Pancreas (tissue), 10 donors: ENCODE results near the gene BTG4. TPM values are rescaled to one million over a fixed set of nuclear protein-coding genes. Genes with fewer than 3 reads are reported as not detected.

Experiments
- ATAC-seq, 4 donors: fragments of 200-7000 bp; cut with Tn5 transposase; one replicate each; pipeline versions ENCODE4 v1.8.0 to v1.9.1; 2020; ENCODE audit warnings: mild to moderate bottlenecking in 4 of 4, moderate library complexity in 4 of 4
- DNase-seq, 6 donors: peaks; one replicate each; pipeline ENCODE4 v3.0.0-alpha.2; 2020
- FAIRE-seq: peaks from 2 replicates; lab custom pipeline; 2012; peaks lifted over from hg19 to GRCh38; lab: Jason Lieb, UNC
- H3K27ac ChIP-seq, 4 donors: fragments of 200-600 bp; sonication (generic); 1 replicate in 3 of 4; 2 replicates in 1 of 4; pipeline versions ENCODE4 v1.5.0 to v1.8.0; 2020
- H3K27me3 ChIP-seq, 4 donors: fragments of 200-600 bp; one replicate each; pipeline ENCODE4 v1.8.0; 2021
- H3K36me3 ChIP-seq, 3 donors: fragments of 200-600 bp; sonication (generic) in 1 of 3; one replicate each; pipeline versions ENCODE4 v1.5.0 to v1.8.0; 2020 to 2021
- H3K4me1 ChIP-seq, 3 donors: fragments of 200-600 bp; one replicate each; pipeline ENCODE4 v1.8.0; 2021
- H3K4me3 ChIP-seq, 4 donors: fragments of 200-600 bp; sonication (generic) in 2 of 4; one replicate each; pipeline versions ENCODE4 v1.5.0 to v1.8.0; 2020 to 2021
- H3K9me3 ChIP-seq, 4 donors: fragments of 200-600 bp; one replicate each; pipeline ENCODE4 v1.8.0; 2021
- CTCF ChIP-seq, 4 donors: fragments of 200-600 bp; sonication (generic) in 3 of 4; IDR thresholded peaks; one replicate each; pipeline versions ENCODE4 v1.5.0 to v1.8.0; 2021; ENCODE audit warnings: antibody characterized with exemption in 4 of 4
- WGBS, 2 donors: extraction: QIAGEN DNeasy Blood & Tissue Kit; methylation state at CpG; one replicate each; pipeline ENCODE4 v1.1.7; 2013; 5-methylcytosine and 5-hydroxymethylcytosine counted together
- intact Hi-C, 3 donors: fragments of 100-400 bp; cut with DNase I; formaldehyde crosslinking; loops; one replicate each; pipeline versions ENCODE4 v1.11.1 to v1.14.2; 2022
- polyA plus RNA-seq, 2 donors: library from polyadenylated mRNA; stranded (reverse); fragments of 200-250 nt; gene quantifications; one replicate each; pipeline ENCODE4 v1.2.3, GENCODE V29; 2013
- total RNA-seq, 6 donors: library from RNA; stranded (reverse); fragmentation: NEBNext Ultra II Directional in 4 of 6; extraction: Animal tissue kit (Norgen Biotek cat#: 25700) in 4 of 6; gene quantifications; one replicate each; pipeline versions ENCODE4 v1.2.1 to v1.2.4, GENCODE V29; 2021 to 2023
- donor health status: healthy with polysubstance abuse.
- donor health status: DM: no; HTN: no; CAD: no; lungs with moderate emphysema.
- donor health status: DM: no; HTN: no; CAD: no.
- donor health status: control.
- donor health status: control.
- donor health status: Bipolar disorder and iron deficiency.
- donor health status: DM: yes; HTN: yes; CAD: no.
- donor health status: DM: no; HTN: no; CAD: no.
- donor health status: DM: no; HTN: no; CAD: no.
- donor health status: DM: yes; HTN: yes; CAD: no.

BTG4 gene
- total and polyA plus RNA-seq, 8 donors = not detected

- 11 to 12% methylated on average over 37 to 41 of the region's 41 CpGs for WGBS, 2 donors
- peak overlapping the region; percentile 18 to 51 (median 36) for H3K4me3 ChIP-seq
- intact Hi-C loops = no loop called here
- no peaks in the 10 kb centered on the region for H3K9me3 ChIP-seq
- H3K36me3 ChIP-seq = no peaks in the 10 kb centered on the region
- peak overlapping the region in 2 of 4 donors; percentile 41 to 45 for H3K27ac ChIP-seq
- peak; percentile 55 to 75 (median 72) for ATAC-seq
- peak; percentile 14 to 58 (median 24) for DNase-seq
- peaks cover 0 to 7% (median 0%) of the 10 kb centered on the region in 3 donors for H3K4me1 ChIP-seq
- H3K27me3 ChIP-seq = peaks cover 0 to 5% (median 0%) of the 10 kb centered on the region in 4 donors
- FAIRE-seq = no peak
- no peak for TF ChIP-seq CTCF (IDR thresholded peaks at IDR 0.05)
Observed at GRCh38 chr11:111541254-111542061, 29.3 kb upstream of the BTG4 start.

GRCh38 chr11:111540937-111541253 lies 28.7 kb upstream of the BTG4 start:
- peak in 2 of 6 donors; percentile 22 to 50 for DNase-seq
- peaks cover 0 to 5% (median 0%) of the 10 kb centered on the region in 4 donors for H3K27me3 ChIP-seq
- no peaks in the 10 kb centered on the region for H3K36me3 ChIP-seq
- peak; percentile 38 to 59 (median 48) for ATAC-seq
- no peak for TF ChIP-seq CTCF (IDR thresholded peaks at IDR 0.05)
- 2% methylated on average over 22 of the region's 22 CpGs for WGBS, 2 donors
- H3K4me1 ChIP-seq = peaks cover 0 to 7% (median 0%) of the 10 kb centered on the region in 3 donors
- peak overlapping the region; percentile 18 to 51 (median 36) for H3K4me3 ChIP-seq
- H3K27ac ChIP-seq = peak overlapping the region in 2 of 4 donors; percentile 41 to 45
- no peaks in the 10 kb centered on the region for H3K9me3 ChIP-seq
- FAIRE-seq = no peak
- intact Hi-C loops = no loop called here

GRCh38 chr11:111540114-111540936 lies 28.1 kb upstream of the BTG4 start, which contains the start of gene LAYN:
Gene LAYN, plus strand, starts transcription at chr11:111540720. Its CDS starts 124 bp downstream, at chr11:111540844.
- Histone ChIP-seq H3K27ac (peak within 1 kb of the TSS in 2 of 4 donors; percentile 41 to 45), H3K36me3 (no peaks in the 10 kb centered on the region), H3K4me3 (peak within 1 kb of the TSS; percentile 18 to 51 (median 36)), H3K4me1 (peaks cover 0 to 7% (median 0%) of the 10 kb centered on the region in 3 donors), H3K27me3 (peaks cover 0 to 5% (median 0%) of the 10 kb centered on the region in 4 donors), H3K9me3 (no peaks in the 10 kb centered on the region)
- ATAC-seq = peak; percentile 38 to 63 (median 60)
- intact Hi-C loops = no loop called here
- no peak for TF ChIP-seq CTCF (IDR thresholded peaks at IDR 0.05)
- DNase-seq = peak in 4 of 6 donors; percentile 22 to 70 (median 47)
- no peak for FAIRE-seq
- WGBS, 2 donors = 10 to 13% methylated on average over 59 to 70 of the region's 70 CpGs

GRCh38 chr11:111539426-111540113 lies 27.4 kb upstream of the BTG4 start:
- intact Hi-C loops = no loop called here
- DNase-seq (no peak), ATAC-seq (no peak), FAIRE-seq (no peak)
- Histone ChIP-seq H3K27me3 (peaks cover 0 to 5% (median 0%) of the 10 kb centered on the region in 4 donors), H3K4me1 (peaks cover 0 to 7% (median 0%) of the 10 kb centered on the region in 3 donors), H3K27ac (no peak overlapping the region), H3K4me3 (peak overlapping the region in 1 of 4 donors; percentile 51), H3K9me3 (no peaks in the 10 kb centered on the region), H3K36me3 (no peaks in the 10 kb centered on the region)
- no peak for TF ChIP-seq CTCF (IDR thresholded peaks at IDR 0.05)
- 90 to 96% methylated on average over 9 of the region's 9 CpGs for WGBS, 2 donors
